ENCODE measurements around the gene CCDC159. TPM values are rescaled to one million over a fixed set of nuclear protein-coding genes. Genes with fewer than 3 reads are reported as not detected.

The CCDC159 gene
- total and polyA plus RNA-seq, 2 of the 13 experiments (the other 11 are each of a cell fraction or from before 2014, with no cell fraction given): 1.7 to 6.3 TPM

GRCh38 chr19:11382898-11383705 lies 36.8 kb downstream of the CCDC159 start (continued):
- peak; percentile 3; the same call in 1 of the 2 replicates for TF ChIP-seq SMC3 (IDR thresholded peaks at IDR 0.05; ENCODE audit: low read length)
- 0 out of 2 replicates have a peak, but pooled peaks have one; percentile 69 for TF ChIP-seq ZNF350 (CRISPR knock-in tag; IDR thresholded peaks at IDR 0.05; ENCODE audit: borderline replicate concordance, low read depth)
- 0 out of 2 replicates have a peak, but pooled peaks have one; percentile 33 for TF ChIP-seq ZNF446 (CRISPR knock-in tag; IDR thresholded peaks at IDR 0.05)
- TF ChIP-seq ZNF512 (CRISPR knock-in tag; IDR thresholded peaks at IDR 0.05): no peak
- peak; percentile 75; the same call in 1 of the 2 replicates for TF ChIP-seq ZNF142 (CRISPR knock-in tag; IDR thresholded peaks at IDR 0.05)
- no peak for TF ChIP-seq ZNF619 (CRISPR knock-in tag; IDR thresholded peaks at IDR 0.05)
- no peak for TF ChIP-seq CBX2 (IDR thresholded peaks at IDR 0.05; ENCODE audit: low read depth, low read length)
- TF ChIP-seq CBX2 (CRISPR knock-in tag; IDR thresholded peaks at IDR 0.05; ENCODE audit: low read depth): no peak
- TF ChIP-seq ZNF280D (CRISPR knock-in tag; IDR thresholded peaks at IDR 0.05): peak; percentile 89
- TF ChIP-seq ZNF180 (CRISPR knock-in tag; IDR thresholded peaks at IDR 0.05; ENCODE audit: borderline replicate concordance, low read depth): no peak
- no peak for TF ChIP-seq ZNF569 (CRISPR knock-in tag; IDR thresholded peaks at IDR 0.05; ENCODE audit: borderline replicate concordance)
- TF ChIP-seq PAXIP1 (CRISPR knock-in tag; conservative IDR thresholded peaks at IDR 0.05): no peak
